Mucosa of gallbladder (tissue), 1 donor: ENCODE measurements around the gene AP3M1. TPM values are rescaled to one million over a fixed set of nuclear protein-coding genes. Genes with fewer than 3 reads are reported as not detected.

Experiments used
- DNase-seq: peaks from one replicate; pipeline ENCODE4 v3.0.0-alpha.2; 2020; ENCODE audit warnings: low spot score
- total RNA-seq: library from RNA; stranded (reverse); gene quantifications from one replicate; pipeline ENCODE4 v1.2.1, GENCODE V29; 2021
- donor health status: DM: no; HTN: no; CAD: no.

The AP3M1 gene
- total RNA-seq, 1 donor from 2014 or later = 35.9 TPM

DNA sequence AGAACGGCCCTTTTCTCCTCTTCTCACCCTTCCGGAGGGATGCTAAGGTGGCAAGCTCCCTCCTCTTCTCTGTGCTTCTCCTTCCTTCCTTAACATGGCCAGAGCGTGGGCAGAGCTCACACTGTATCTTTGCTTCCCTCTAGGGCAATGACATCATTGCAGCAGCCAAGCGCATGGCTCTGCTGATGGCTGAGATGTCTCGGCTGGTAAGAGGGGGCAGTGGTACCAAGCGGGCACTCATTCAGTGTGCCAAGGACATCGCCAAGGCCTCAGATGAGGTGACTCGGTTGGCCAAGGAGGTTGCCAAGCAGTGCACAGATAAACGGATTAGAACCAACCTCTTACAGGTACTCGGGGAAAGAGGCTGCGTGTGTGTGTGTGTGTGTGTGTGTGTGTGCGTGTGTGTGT lies 36.6 kb downstream of the AP3M1 start:
- DNase-seq = no peak

DNA sequence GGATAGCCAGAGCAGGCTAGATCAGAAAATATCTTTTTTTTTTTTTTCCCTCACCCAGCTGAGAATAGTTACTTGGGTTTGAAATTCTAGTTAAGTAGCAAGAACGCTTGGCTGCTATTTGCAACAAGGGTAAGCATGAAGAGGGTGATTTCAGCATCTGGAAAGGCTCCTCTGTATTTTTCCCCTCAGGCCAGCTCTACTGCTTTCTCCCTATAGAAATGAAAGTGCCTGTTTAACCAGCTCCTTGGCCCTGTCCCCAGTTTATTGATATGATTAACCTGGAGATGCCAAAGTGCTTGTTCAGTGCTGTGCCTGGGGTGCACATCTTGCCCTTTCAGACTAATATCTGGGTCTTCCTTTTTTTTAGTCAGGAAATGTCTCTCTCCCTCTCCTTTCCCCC lies 37.1 kb downstream of the AP3M1 start:
- no peak for DNase-seq

- DNase-seq = no peak
Measured at GRCh38 chr10:74111799-74112198, 38.8 kb downstream of the AP3M1 start.

- DNase-seq = no peak
Measured at GRCh38 chr10:74110120-74110519, 40.5 kb downstream of the AP3M1 start.

- no peak for DNase-seq
Measured at GRCh38 chr10:74109452-74109851, 41.2 kb downstream of the AP3M1 start.

DNA sequence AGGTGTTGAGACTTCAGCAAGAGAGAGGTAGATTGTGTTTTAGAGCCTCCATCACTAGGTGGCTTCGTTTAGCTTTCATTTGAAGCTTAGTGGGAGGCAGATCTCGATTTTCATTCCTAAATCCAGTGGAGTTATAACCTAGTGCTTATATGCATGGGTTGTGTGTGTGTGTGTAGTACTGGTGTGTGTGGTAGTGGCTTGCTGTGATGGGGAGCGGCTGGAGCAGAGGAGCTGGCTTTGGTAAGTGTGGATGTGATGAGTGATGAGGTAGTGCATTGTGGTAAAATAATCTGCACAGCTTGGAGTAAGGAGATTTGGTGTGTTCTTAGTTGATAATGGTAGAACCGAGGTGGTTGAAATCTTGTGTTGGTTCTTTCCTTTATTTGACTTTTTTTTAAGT lies 43.2 kb downstream of the AP3M1 start:
- no peak for DNase-seq

DNA sequence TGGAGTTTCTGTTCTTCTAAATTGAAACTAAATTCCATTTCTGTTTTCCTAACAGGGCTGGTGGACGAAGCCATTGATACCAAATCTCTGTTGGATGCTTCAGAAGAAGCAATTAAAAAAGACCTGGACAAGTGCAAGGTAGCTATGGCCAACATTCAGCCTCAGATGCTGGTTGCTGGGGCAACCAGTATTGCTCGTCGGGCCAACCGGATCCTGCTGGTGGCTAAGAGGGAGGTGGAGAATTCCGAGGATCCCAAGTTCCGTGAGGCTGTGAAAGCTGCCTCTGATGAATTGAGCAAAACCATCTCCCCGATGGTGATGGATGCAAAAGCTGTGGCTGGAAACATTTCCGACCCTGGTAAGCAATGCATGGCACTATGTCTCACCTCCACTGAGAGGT lies 45.6 kb downstream of the AP3M1 start:
- no peak for DNase-seq

DNA sequence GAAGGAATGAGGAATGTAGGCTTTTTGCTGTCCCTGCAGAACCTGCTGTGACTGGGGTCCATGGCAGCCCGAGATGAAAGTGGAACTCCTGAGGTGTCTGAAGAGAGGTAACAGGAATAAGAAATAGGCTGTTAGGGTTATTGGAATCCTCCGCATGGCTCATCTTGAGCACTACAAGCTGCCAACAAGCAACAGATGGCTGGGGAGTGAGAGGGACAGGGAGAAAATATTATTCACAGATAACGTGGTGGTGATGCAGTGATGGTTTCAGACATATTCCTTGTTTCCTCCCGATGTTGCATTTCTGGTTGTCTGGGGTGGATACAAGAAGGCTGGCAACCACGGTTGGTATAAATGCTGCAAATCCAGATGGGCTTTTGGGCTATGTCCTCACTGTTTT lies 46.1 kb downstream of the AP3M1 start:
- DNase-seq = no peak

DNA sequence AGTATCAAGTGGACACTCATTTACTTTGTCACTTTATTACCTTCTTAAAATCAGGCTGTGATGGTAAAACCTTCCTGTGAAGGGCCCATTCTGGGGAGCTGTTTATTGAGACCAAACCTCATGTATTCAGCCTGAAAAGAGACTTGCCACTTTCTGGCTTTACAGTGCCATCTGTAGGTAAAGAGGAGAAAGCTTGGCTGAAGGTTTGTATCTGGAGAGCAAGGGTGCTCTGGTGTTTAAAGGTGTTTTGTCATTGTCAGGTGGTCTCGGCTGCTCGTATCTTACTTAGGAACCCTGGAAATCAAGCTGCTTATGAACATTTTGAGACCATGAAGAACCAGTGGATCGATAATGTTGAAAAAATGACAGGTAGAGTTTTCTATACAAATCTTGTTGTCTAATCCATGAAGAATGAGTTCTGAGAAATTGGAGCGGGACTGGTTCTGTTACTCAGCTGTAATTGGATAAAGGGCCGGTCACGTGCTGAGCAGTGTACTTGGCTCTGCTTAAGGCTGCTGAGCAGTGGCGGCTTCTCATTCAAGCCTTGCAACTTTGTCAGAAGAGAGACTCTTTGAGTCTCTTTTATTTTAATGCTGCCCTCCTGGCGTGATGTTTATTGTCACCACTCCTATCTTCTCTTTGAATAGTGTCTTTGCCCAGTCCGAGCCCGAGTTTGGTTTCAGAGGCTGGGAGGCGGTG lies 46.9 kb downstream of the AP3M1 start:
- DNase-seq = no peak

GRCh38 chr10:74099836-74100235 lies 50.8 kb downstream of the AP3M1 start:
- no peak for DNase-seq

- DNase-seq = no peak
Measured at GRCh38 chr10:74099420-74099819, 51.2 kb downstream of the AP3M1 start.

GRCh38 chr10:74097776-74098175 lies 52.9 kb downstream of the AP3M1 start:
- DNase-seq = no peak

DNA sequence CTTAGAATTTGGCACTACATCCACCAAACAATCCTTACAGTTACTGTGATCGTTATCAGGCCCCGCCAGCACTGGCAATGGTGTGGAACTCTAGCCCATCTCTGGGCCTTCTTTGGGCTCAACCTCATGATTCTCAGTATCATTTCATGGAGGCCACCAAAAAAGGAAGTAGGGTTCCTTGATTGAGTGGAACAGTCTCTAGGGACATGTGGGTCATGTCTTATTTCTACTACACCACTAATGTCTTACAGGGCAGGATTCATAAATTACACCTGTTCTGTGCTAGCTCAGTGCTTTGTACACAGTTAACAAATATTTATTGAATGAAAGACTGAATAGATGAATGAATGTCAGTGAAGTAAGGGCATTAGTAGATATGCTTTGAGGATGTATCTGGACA lies 53.9 kb downstream of the AP3M1 start:
- no peak for DNase-seq

DNA sequence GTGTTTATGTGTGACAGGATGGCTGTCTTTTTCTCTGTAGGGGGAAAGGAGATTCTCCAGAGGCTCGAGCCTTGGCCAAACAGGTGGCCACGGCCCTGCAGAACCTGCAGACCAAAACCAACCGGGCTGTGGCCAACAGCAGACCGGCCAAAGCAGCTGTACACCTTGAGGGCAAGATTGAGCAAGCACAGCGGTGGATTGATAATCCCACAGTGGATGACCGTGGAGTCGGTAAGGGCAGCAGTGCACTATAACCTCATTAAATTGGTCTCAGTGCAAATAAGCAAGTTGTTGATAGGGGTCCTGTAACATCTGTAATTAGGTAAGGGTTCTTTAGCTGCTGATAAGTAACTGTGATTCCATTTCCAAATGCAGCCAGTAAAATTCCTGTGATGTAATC lies 56.4 kb downstream of the AP3M1 start:
- DNase-seq = no peak

DNA sequence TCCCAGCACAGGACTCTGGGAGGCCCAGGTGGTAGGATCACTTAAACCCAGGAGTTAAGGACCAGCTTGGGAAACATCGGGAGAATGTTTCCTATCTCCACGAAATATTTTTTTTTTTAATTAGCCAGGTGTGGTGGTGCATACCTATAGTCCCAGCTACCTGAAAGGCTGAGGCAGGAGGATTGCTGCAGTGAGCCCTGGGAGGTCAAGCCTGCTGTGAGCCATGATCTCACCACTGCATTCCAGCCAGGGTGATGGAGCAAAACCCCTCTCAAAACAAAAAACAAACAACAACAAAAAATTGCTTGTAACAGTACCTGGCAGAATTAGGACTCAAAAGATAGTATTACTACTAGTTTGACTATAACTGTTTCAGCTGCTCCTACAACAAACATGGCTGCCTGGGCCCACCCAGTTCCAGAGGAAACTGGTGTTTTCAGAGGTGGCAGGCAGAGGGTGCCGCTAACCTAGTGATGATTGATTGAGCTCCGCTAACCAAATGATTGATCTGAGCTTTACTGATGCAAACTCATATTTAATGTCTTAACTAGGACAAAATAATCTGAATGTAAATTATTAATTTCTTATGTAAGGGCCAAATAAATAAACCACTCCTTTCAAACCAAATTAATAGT lies 57.0 kb downstream of the AP3M1 start:
- DNase-seq = no peak

DNA sequence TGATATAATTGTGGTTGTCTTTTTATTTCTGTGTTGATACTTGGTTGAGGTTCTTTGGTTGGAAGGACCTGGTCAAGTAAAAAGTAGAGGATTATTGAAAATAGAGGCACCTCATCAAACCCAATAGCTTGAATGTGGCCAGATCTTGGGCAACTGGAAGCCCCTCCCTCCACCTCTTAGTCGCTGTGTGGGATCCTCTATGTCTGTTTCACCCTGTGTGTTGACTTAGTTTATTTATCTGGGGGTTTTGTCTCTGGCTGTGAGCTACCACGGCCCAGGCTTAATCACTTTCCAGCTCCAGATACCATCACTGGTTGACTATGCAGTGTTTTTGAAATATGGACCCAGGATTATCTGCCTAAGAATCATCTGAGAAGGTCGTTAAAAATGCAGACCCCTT lies 58.3 kb downstream of the AP3M1 start:
- no peak for DNase-seq

GRCh38 chr10:74088722-74089121 lies 61.9 kb downstream of the AP3M1 start:
- DNase-seq = no peak

DNA sequence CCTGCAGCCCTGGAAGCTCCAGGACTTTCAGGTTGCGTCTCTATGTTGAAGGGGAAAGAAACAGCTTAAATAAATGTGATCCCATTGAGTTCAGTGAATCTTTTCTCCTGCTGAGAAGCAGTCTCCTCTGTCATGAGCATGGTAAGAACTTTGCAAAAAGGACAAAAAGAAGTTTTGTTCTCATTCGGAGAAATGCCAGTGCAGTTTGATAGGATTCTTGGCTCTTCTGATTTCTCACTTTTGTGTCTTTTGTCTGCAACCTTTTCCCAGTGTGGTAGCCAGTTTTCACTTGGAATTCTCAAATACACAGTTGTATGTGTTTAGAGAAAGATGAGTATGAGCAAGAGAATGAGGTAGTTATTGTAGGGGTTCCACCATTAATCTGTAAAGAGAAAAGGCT lies 64.3 kb downstream of the AP3M1 start:
- no peak for DNase-seq

DNA sequence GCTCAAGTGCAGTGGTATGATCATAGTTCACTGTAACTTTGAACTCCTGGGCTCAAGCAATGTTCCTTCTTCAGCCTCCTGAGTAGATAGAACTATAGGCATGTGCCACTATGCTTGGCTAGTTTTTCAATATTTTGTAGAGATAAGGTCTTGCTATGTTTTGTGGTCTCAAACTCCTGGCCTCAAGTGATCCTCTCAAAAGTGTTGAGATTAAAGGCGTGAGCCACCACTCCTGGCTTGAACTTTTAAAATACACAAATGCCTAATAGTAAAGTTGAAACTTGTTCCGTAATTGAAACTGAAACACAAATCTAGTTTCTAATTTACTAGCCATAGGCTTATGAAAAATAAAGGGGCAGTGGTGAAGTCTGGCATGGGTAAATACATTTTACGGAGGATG lies 65.7 kb downstream of the AP3M1 start:
- no peak for DNase-seq

DNA sequence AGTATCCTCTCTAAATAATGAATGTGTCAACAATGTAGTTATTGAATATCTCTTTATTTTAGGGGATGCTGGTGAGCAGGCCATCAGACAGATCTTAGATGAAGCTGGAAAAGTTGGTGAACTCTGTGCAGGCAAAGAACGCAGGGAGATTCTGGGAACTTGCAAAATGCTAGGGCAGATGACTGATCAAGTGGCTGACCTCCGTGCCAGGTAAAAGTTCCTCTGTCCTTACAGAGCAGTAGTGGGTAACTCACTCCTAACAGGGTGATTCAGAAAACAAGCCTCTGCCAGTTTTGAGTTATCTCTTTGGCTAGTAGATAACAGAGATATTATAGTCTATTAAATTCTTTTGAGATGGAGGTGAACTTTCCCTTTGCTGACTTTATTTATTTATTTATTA lies 67.3 kb downstream of the AP3M1 start:
- no peak for DNase-seq

- no peak for DNase-seq
Measured at GRCh38 chr10:74081941-74082718, 68.5 kb downstream of the AP3M1 start.

DNA sequence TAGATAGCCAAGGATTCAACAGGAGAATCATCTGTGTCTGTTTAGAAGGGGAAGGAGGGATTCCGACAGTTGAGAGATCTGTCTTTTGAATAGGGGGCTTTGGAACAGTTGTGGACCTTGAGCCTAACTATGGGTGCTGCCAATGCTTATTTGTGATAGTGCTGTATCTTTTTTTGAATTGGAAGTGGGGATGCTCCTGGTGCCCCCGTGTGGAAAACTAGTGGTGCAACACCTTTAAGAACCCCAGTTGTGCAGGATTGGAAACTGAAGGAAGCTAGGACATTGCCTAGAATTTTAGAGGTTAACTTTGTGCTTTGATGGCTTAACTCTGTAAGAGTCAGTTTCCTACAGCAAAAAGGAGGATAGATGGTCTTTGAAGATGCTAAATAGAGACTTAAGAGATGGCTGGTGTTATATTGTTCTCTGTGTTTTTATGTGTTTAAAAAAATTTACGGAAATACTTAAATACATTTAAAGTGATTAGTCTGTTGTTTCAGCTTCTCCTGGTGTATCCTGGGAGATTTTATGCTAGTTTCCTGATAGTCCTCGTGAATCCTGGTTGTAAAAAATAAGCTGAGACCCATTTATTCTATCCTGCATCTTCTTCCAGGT lies 69.3 kb downstream of the AP3M1 start:
- peak; percentile 33 for DNase-seq
